Duodenal mucosa (tissue), 2 donors: Measurements from ENCODE around the gene ST6GALNAC6.
"Not testable (repeated sequence)": the region's sequence is repeated elsewhere in the genome, so short reads cannot be mapped to it uniquely, and the experiment has no call there.

Experiments
- H3K27ac ChIP-seq: one replicate; pipeline ENCODE4 v1.7.0; 2013; ENCODE audit warnings: low read depth, low read length
- H3K27me3 ChIP-seq, 2 donors: one replicate each; pipeline ENCODE4 v1.7.0; 2013; ENCODE audit warnings: low read length in 2 of 2, control low read depth in 1 of 2; ENCODE audit not compliant: insufficient read depth in 2 of 2, control insufficient read depth in 1 of 2
- H3K36me3 ChIP-seq, 2 donors: one replicate each; pipeline ENCODE4 v1.7.0; 2013; ENCODE audit warnings: low read length in 2 of 2, control low read depth in 1 of 2; ENCODE audit not compliant: insufficient read depth in 2 of 2, control insufficient read depth in 1 of 2
- H3K4me1 ChIP-seq, 2 donors: one replicate each; pipeline ENCODE4 v1.7.0; 2013; ENCODE audit warnings: low read length in 2 of 2, control low read depth in 1 of 2; ENCODE audit not compliant: insufficient read depth in 2 of 2, control insufficient read depth in 1 of 2
- H3K4me3 ChIP-seq, 2 donors: one replicate each; pipeline ENCODE4 v1.7.0; 2013; ENCODE audit warnings: low read length in 2 of 2, low read depth in 1 of 2
- H3K9ac ChIP-seq, 2 donors: one replicate each; pipeline ENCODE4 v1.7.0; 2013; ENCODE audit warnings: low read length in 2 of 2, low read depth in 1 of 2
- H3K9me3 ChIP-seq, 2 donors: one replicate each; pipeline ENCODE4 v1.7.0; 2013; ENCODE audit warnings: low read length in 2 of 2, control low read depth in 1 of 2; ENCODE audit not compliant: control insufficient read depth in 1 of 2

ST6GALNAC6 gene

GRCh38 chr9:127875306-127875966 lies 24.0 kb downstream of the ST6GALNAC6 start:
- Histone ChIP-seq H3K9ac (no peak overlapping the region), H3K9me3 (no peaks in the 10 kb centered on the region), H3K36me3 (peaks cover 0 to 5% of the 10 kb centered on the region in 2 donors), H3K4me1 (peaks cover 11 to 31% of the 10 kb centered on the region in 2 donors), H3K27ac (no peak overlapping the region), H3K4me3 (peak overlapping the region in 1 of 2 donors; percentile 2), H3K27me3 (no peaks in the 10 kb centered on the region)

- Histone ChIP-seq H3K27me3 (no peaks in the 10 kb centered on the region), H3K9me3 (no peaks in the 10 kb centered on the region), H3K4me1 (peaks cover 11 to 31% of the 10 kb centered on the region in 2 donors), H3K27ac (no peak overlapping the region), H3K4me3 (no peak overlapping the region), H3K36me3 (peaks cover 0 to 5% of the 10 kb centered on the region in 2 donors), H3K9ac (no peak overlapping the region)
Observed at GRCh38 chr9:127874301-127875221, 24.8 kb downstream of the ST6GALNAC6 start.

- peaks cover 11 to 31% of the 10 kb centered on the region in 2 donors for H3K4me1 ChIP-seq
- H3K9me3 ChIP-seq = no peaks in the 10 kb centered on the region
- no peak overlapping the region for H3K9ac ChIP-seq
- H3K27me3 ChIP-seq = no peaks in the 10 kb centered on the region
- no peak overlapping the region for H3K4me3 ChIP-seq
- H3K27ac ChIP-seq = no peak overlapping the region
- peaks cover 0 to 5% of the 10 kb centered on the region in 2 donors for H3K36me3 ChIP-seq
Observed at GRCh38 chr9:127873886-127874285, 25.5 kb downstream of the ST6GALNAC6 start.

GRCh38 chr9:127873223-127873691 lies 26.1 kb downstream of the ST6GALNAC6 start:
- no peak overlapping the region for H3K9ac ChIP-seq
- H3K27ac ChIP-seq = no peak overlapping the region
- no peaks in the 10 kb centered on the region for H3K27me3 ChIP-seq
- no peaks in the 10 kb centered on the region for H3K9me3 ChIP-seq
- peaks cover 0 to 5% of the 10 kb centered on the region in 2 donors for H3K36me3 ChIP-seq
- H3K4me1 ChIP-seq = peaks cover 11 to 30% of the 10 kb centered on the region in 2 donors
- H3K4me3 ChIP-seq = no peak overlapping the region

GRCh38 chr9:127872369-127873222 lies 26.8 kb downstream of the ST6GALNAC6 start:
- H3K4me3 ChIP-seq = no peak overlapping the region
- no peaks in the 10 kb centered on the region for H3K9me3 ChIP-seq
- peaks cover 11 to 24% of the 10 kb centered on the region in 2 donors for H3K4me1 ChIP-seq
- no peaks in the 10 kb centered on the region for H3K27me3 ChIP-seq
- no peak overlapping the region for H3K9ac ChIP-seq
- H3K27ac ChIP-seq = no peak overlapping the region
- H3K36me3 ChIP-seq = peaks cover 0 to 5% of the 10 kb centered on the region in 2 donors

- no peak overlapping the region for H3K27ac ChIP-seq
- H3K36me3 ChIP-seq = peaks cover 0 to 5% of the 10 kb centered on the region in 2 donors
- peaks cover 5 to 16% of the 10 kb centered on the region in 2 donors for H3K4me1 ChIP-seq
Observed at GRCh38 chr9:127871531-127871930, 27.9 kb downstream of the ST6GALNAC6 start.

GRCh38 chr9:127870887-127871286 lies 28.5 kb downstream of the ST6GALNAC6 start:
- no peak overlapping the region for H3K27ac ChIP-seq
- no peaks in the 10 kb centered on the region for H3K9me3 ChIP-seq
- peaks cover under 1 to 13% of the 10 kb centered on the region in 2 donors for H3K4me1 ChIP-seq
- H3K36me3 ChIP-seq = peaks cover 0 to 5% of the 10 kb centered on the region in 2 donors
- no peak overlapping the region for H3K4me3 ChIP-seq
- no peaks in the 10 kb centered on the region for H3K27me3 ChIP-seq
- H3K9ac ChIP-seq = no peak overlapping the region

More at GRCh38 chr9:127871531-127871930, 27.9 kb downstream of the ST6GALNAC6 start:
- H3K4me3 ChIP-seq = no peak overlapping the region
- no peaks in the 10 kb centered on the region for H3K9me3 ChIP-seq
- H3K9ac ChIP-seq = no peak overlapping the region
- H3K27me3 ChIP-seq = no peaks in the 10 kb centered on the region

- H3K9me3 ChIP-seq, H3K36me3 ChIP-seq, H3K27me3 ChIP-seq, H3K4me3 ChIP-seq, H3K27ac ChIP-seq, H3K9ac ChIP-seq: not testable (repeated sequence)
- H3K4me1 ChIP-seq = peaks cover 0 to 11% of the 10 kb centered on the region in 2 donors
Observed at GRCh38 chr9:127870153-127870491, 29.3 kb downstream of the ST6GALNAC6 start.

GRCh38 chr9:127869310-127870152 lies 29.9 kb downstream of the ST6GALNAC6 start:
- no peaks in the 10 kb centered on the region for H3K27me3 ChIP-seq
- no peak overlapping the region for H3K27ac ChIP-seq
- H3K9ac ChIP-seq = no peak overlapping the region
- H3K9me3 ChIP-seq = no peaks in the 10 kb centered on the region
- no peak overlapping the region for H3K4me3 ChIP-seq
- peaks cover 0 to 8% of the 10 kb centered on the region in 2 donors for H3K4me1 ChIP-seq
- H3K36me3 ChIP-seq = peaks cover 0 to 5% of the 10 kb centered on the region in 2 donors
